Inferior parietal cortex (tissue), 1 donor: Measurements from ENCODE around the gene TNNC1.

Experiments used
- DNase-seq: peaks from one replicate; pipeline ENCODE4 v3.0.0-alpha.2; 2016; ENCODE audit errors: extremely low spot score

TNNC1 gene

GRCh38 chr3:52401551-52401950 is 52.3 kb downstream of the TNNC1 start:
- no peak for DNase-seq
